K562 (cell line): ENCODE data around the gene SMIM3. TPM values are rescaled to one million over a fixed set of nuclear protein-coding genes. Genes with fewer than 3 reads are reported as not detected.

Experiments used
- BRD9 ChIP-seq: fragments of 450-650 bp; IDR thresholded peaks from 2 replicates; pipeline ENCODE4 v1.6.1; 2018; ENCODE audit warnings: low read depth; ENCODE audit not compliant: partially characterized antibody
- C11orf30 ChIP-seq: fragments of 450-650 bp; IDR thresholded peaks from 2 replicates; pipeline ENCODE4 v1.6.1; 2016; ENCODE audit warnings: low read depth, mild to moderate bottlenecking
- HDAC2 ChIP-seq: fragments of 450-650 bp; IDR thresholded peaks from 2 replicates; pipeline ENCODE4 v1.6.1; 2016; ENCODE audit warnings: mild to moderate bottlenecking
- MAZ ChIP-seq, 2 experiments: fragments of 450-650 bp in 1 of 2; sonication (generic) in 1 of 2; formaldehyde crosslinking; IDR thresholded peaks in 1 of 2; conservative IDR thresholded peaks in 1 of 2; 2 replicates each; pipeline versions ENCODE4 v1.4.0 to v1.5.0; 2020; ENCODE audit warnings: mild to moderate bottlenecking in 1 of 2, missing genetic modification reagents in 1 of 2
- MLLT1 ChIP-seq, 2 experiments: fragments of 450-650 bp; IDR thresholded peaks; 2 replicates each; pipeline ENCODE4 v1.6.1; 2016
- RHOXF2B ChIP-seq: fragments of 250-450 bp; sonication (Bioruptor Pico); conservative IDR thresholded peaks from 2 replicates; pipeline ENCODE4 v1.5.1; 2021
- TSC22D4 ChIP-seq: fragments of 450-650 bp; IDR thresholded peaks from 2 replicates; pipeline ENCODE4 v1.6.1; 2016; ENCODE audit warnings: missing genetic modification characterization, missing biosample characterization, control low read depth
- TSHZ1 ChIP-seq: fragments of 250-450 bp; sonication (Bioruptor Pico); IDR thresholded peaks from 2 replicates; pipeline ENCODE4 v1.4.0; 2020; ENCODE audit warnings: mild to moderate bottlenecking, moderate library complexity
- VEZF1 ChIP-seq: fragments of 200-800 bp; sonication (Bioruptor generic); IDR thresholded peaks from 2 replicates; pipeline ENCODE4 v1.6.1; 2017; ENCODE audit warnings: missing genetic modification characterization, missing compliant biosample characterization
- YY1 ChIP-seq, 3 experiments: IDR thresholded peaks; 2 replicates each; pipeline ENCODE4 v1.6.1; 2011; ENCODE audit warnings: low read length in 2 of 3, mild to moderate bottlenecking in 2 of 3, moderate library complexity in 2 of 3, borderline replicate concordance in 1 of 3, control low read depth in 1 of 3, low read depth in 1 of 3; ENCODE audit not compliant: insufficient read depth in 3 of 3, insufficient replicate concordance in 2 of 3, control insufficient read depth in 1 of 3, insufficient read length in 1 of 3; ENCODE audit errors: extremely low read depth in 1 of 3
- ZBTB9 ChIP-seq: fragments of 450-650 bp; formaldehyde crosslinking; IDR thresholded peaks from 2 replicates; pipeline ENCODE4 v1.4.0; 2020; ENCODE audit warnings: mild to moderate bottlenecking, moderate library complexity
- ZNF395 ChIP-seq: fragments of 200-800 bp; sonication (Bioruptor generic); IDR thresholded peaks from 2 replicates; pipeline ENCODE4 v1.6.1; 2017; ENCODE audit warnings: missing genetic modification characterization, missing compliant biosample characterization
- ZNF589 ChIP-seq: fragments of 200-800 bp; sonication (Bioruptor generic); IDR thresholded peaks from 2 replicates; pipeline ENCODE4 v1.6.1; 2016; ENCODE audit warnings: low read depth, missing genetic modification characterization, missing compliant biosample characterization
- ZNF830 ChIP-seq: fragments of 250-450 bp; sonication (Bioruptor Pico); IDR thresholded peaks from 2 replicates; pipeline ENCODE4 v1.5.0; 2021; ENCODE audit warnings: mild to moderate bottlenecking
- polyA plus RNA-seq, 8 experiments: library from polyadenylated mRNA; depleted of rRNA in 4 of 8; stranded (reverse) in 5 of 8; unstranded in 3 of 8; fragments of >200 nt; fragmentation: Nextera tagmentation in 2 of 8; fragmentation: Illumina TruSeq in 1 of 8; extraction: Ambion mirVana in 2 of 8; extraction: Trizol in 1 of 8; gene quantifications; 2 replicates each; pipeline versions ENCODE4 v1.2.1 to v1.2.3, GENCODE V29; 2011 to 2014; ENCODE audit warnings: inconsistent platforms in 1 of 8, missing spikeins in 1 of 8
- total RNA-seq, 7 experiments: library from RNA; depleted of rRNA in 6 of 7; stranded (reverse); fragments of >200 nt in 6 of 7; fragmentation: Illumina TruSeq in 2 of 7; extraction: Trizol in 2 of 7; gene quantifications; 2 replicates each; pipeline versions ENCODE4 v1.2.1 to v1.2.3, GENCODE V29; 2011 to 2021; ENCODE audit warnings: low replicate concordance in 1 of 7

The SMIM3 gene
- total and polyA plus RNA-seq, 9 of the 15 experiments (the other 6 are each of a cell fraction or from before 2014, with no cell fraction given) = 4.1 to 27.7 (median 13.6) TPM

- peak; percentile 91 for TF ChIP-seq C11orf30
- TF ChIP-seq MAZ (CRISPR knock-in tag; conservative IDR thresholded peaks at IDR 0.05 in 1 of 2, IDR thresholded peaks at IDR 0.05 in 1 of 2) = no peak
- TF ChIP-seq ZNF395 = no peak
- TF ChIP-seq YY1 (IDR thresholded peaks at IDR 0.05; ENCODE audit: borderline replicate concordance in 1 of 3, control insufficient read depth in 1 of 3, extremely low read depth in 1 of 3, insufficient read depth in 3 of 3, insufficient read length in 1 of 3, insufficient replicate concordance in 2 of 3, low read depth in 1 of 3, low read length in 2 of 3) = peak in 1 of 3 experiments; percentile 70
- peak in 1 of 2 experiments; percentile 29; a peak in 1 of 4 replicates for TF ChIP-seq MLLT1 (IDR thresholded peaks at IDR 0.05)
- no peak for TF ChIP-seq ZBTB9
- TF ChIP-seq RHOXF2B (CRISPR knock-in tag) = no peak
- peak; percentile 32 for TF ChIP-seq BRD9
- TF ChIP-seq ZNF830 (CRISPR knock-in tag) = no peak
- TF ChIP-seq VEZF1 (CRISPR knock-in tag) = no peak
- no peak for TF ChIP-seq HDAC2
- no peak for TF ChIP-seq TSC22D4
- no peak for TF ChIP-seq TSHZ1 (CRISPR knock-in tag)
- TF ChIP-seq ZNF589 (CRISPR knock-in tag) = no peak
These were observed 21.4 kb upstream of the SMIM3 start (continued) for GRCh38 chr5:150757087-150757649.
